ENCODE measurements around the gene PA2G4.
"Not testable (repeated sequence)": the region's sequence is repeated elsewhere in the genome, so short reads cannot be mapped to it uniquely, and the experiment has no call there.

PA2G4 gene

DNA sequence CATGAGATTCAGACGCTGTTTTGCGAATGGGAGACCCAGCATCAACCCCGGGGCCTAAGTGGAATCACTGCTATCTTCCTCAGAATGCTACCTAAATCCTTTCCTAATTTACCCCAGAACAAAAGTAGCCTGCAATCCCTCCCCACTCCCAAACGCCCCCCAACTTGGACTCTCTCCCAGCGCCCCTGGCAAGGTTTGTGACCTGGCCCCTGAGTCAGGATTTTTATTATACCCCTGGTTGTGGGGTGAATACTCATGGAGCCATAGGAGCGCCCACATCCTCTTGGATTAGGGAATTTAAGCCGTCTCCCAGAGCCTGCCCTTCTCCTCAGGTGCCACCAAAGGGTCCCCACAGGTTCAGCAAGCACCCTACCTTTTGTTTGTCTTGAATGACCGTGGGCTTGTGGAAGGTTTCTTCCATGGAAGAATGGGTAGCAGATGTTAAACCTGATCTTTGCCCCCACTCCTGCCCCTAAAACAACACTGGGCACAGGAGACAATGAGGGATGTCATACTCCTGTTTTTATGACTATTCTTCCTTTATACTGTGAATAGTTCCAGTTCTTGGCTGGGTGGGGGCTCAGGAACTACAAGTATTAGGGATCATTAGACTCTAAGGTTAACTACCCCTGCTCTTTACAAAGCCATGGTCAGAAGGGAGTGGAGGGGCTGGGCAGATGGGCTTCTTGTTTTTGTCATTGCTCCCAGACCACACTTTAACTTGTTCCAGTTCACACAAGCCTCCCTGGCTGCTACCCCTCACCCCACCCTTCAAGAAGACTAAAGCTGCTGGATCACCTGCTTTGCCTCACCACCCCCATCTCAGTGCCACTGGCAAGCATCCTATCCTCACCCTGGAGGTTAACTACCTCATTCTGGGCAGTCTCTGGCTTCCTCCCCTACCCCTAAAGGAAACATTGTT, 48.7 kb downstream of the PA2G4 start:
- no peak for DNase-seq (ENCODE audit: low read depth in 1 of 2, low spot score in 1 of 2)

DNA sequence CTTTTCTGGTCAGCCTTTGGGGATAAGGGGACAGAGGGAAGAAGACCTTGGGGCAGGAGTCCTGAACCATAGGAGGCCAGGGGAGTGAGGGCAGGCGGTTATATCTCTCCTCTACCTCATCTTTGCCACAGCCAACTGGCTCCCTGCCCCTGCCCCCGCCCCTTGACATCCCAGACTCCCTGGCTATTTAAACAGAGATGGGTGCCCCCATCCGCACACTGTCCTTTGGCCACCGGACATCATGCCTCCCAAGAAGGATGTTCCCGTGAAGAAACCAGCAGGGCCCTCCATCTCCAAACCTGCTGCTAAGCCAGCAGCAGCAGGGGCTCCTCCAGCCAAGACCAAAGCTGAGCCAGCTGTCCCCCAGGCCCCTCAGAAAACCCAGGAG, 49.3 kb downstream of the PA2G4 start:
- DNase-seq (ENCODE audit: low read depth in 1 of 2, low spot score in 1 of 2) = no peak

GRCh38 chr12:56154246-56154771, 50.0 kb downstream of the PA2G4 start:
- DNase-seq (ENCODE audit: low read depth in 1 of 2, low spot score in 1 of 2) = no peak

DNA sequence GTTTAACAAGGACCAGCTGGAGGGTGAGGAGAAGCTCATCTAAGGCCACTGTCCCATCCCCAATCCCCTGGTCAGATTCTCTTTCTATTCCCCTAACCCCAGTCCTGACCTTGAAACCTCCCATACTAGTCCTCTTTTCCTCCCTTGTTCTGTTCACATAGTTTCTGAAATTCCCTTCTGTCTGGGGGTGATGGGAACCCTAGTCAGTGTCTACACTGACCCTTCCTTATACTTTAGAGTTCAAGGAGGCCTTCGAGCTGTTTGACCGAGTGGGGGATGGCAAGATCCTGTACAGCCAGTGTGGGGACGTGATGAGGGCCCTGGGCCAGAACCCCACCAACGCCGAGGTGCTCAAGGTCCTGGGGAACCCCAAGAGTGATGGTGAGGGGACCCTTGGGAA, 50.5 kb downstream of the PA2G4 start:
- DNase-seq (ENCODE audit: low read depth in 1 of 2, low spot score in 1 of 2) = no peak

DNA sequence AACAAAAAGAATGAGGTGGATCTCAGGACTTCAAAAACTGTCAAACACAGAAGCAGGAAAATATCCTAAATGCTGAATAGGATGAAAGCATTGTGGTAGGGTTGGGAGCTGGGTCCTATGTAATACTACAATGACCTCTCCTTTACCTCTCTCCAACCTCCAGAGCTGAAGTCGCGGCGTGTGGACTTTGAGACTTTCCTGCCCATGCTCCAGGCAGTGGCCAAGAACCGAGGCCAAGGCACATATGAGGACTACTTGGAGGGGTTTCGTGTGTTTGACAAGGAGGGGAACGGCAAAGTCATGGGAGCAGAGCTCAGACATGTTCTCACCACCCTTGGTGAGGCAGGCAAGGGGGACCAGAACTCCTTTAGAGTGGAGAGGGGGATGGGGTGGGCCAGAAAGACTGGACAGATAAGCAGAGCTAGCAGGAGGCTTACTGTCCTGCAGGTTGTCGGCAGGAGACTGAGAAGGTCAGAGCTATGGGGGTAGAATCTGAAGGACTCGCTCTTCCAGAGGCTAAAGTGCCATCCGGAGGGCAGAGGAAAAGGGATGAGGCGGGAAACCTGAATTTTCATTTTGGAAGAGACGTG, 51.0 kb downstream of the PA2G4 start:
- no peak for DNase-seq (ENCODE audit: low read depth in 1 of 2, low spot score in 1 of 2)

- not testable (repeated sequence) for DNase-seq (ENCODE audit: low read depth in 1 of 2, low spot score in 1 of 2)
These were observed 52.3 kb downstream of the PA2G4 start for GRCh38 chr12:56156464-56157200.

GRCh38 chr12:56157201-56158028, 53.1 kb downstream of the PA2G4 start:
- peak; percentile 23 to 32 for DNase-seq (ENCODE audit: low read depth in 1 of 2, low spot score in 1 of 2)

DNA sequence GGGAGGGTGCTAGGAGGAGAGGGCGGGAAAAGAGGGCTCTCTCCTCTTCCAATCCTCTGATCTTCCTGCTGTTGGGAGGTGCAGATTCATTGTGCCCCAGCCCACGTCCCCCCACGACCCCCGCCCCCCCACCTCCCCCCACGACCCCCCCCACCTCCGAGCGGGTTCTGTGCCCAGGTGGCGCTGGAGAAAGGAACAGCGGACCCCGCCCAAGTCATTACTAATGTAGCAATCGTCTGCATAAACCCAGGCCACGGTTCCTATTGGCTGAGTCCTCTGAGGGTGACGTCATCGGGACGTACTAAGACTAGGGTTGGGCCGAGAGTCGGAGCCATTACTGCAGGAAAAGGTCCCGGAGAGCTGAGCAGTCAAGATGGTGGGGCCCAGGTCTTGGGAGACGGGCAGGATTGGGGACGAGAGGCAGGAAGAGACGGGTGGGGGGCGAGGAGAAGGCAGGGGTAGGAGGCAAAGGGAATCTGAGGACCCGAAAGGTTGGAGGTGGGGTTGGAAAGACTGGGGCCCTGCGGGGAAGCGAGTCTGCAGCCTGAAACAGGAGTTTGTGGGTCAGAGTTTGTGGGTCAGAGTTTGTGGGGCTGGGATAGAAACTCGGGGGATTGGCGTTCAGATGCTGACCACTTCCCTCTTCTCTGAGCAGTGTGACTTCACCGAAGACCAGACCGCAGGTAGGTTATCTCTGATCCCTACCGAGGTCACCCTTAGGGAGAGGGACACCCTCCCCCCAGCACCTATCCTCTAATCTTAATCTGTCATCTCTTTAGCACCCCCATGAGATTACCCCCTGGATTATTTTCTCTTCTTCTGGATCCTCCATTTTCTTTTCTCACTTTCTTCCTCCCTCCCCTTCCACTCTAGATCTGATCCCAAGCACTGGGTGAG, 53.9 kb downstream of the PA2G4 start, which contains the start of gene MYL6:
Gene MYL6, plus strand, starts transcription at position 331 of the 897 bp plus-strand sequence. Its CDS starts 43 bp downstream, at position 374.
- DNase-seq (ENCODE audit: low read depth in 1 of 2, low spot score in 1 of 2) = peak; percentile 68 to 83

DNA sequence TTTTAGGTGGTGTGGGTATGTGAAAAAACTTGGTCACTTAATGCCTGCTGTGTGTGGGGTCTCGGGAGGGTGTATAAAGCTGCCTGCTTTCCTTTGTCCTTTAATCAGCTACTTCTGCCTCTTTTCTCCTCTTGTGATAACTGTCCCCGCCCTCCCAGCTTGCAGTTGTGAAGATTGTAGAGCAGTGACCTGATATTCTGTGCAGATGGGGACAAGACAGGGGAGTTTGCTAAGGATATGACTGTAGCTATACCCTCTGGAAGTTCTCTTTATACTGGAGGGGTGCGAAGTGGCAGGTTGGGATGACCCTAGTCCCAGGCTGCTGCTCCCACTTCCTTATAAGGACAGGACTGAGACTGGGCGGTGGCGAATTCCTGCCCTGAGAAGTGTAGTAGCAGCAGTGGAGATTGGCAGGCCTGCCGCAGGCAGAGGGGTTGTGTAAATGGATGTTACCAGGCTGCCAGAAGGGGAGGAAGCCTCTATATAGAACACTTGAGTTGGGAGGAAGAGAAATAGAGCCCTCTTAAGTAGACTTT, 54.6 kb downstream of the PA2G4 start:
- DNase-seq (ENCODE audit: low read depth in 1 of 2, low spot score in 1 of 2) = no peak

DNA sequence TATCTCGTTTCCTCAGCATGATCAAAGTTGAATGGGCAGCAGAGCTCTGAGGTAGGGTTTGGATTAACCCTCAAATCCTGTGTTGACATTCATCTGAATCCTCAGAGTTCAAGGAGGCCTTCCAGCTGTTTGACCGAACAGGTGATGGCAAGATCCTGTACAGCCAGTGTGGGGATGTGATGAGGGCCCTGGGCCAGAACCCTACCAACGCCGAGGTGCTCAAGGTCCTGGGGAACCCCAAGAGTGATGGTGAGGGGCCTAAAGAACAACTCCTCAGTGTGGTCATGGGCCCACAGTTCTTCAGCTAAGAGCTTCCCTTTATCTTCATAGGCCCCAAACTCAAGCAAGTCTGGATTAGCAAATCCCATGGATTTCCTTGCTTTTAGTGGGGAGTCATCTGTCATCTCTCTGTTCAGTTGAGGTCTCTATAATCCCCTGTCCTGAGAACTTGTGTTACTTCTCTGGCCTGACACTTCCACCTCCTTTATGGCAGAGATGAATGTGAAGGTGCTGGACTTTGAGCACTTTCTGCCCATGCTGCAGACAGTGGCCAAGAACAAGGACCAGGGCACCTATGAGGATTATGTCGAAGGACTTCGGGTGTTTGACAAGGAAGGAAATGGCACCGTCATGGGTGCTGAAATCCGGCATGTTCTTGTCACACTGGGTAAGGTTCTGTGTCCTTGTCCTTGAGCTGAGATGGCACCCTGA, 55.3 kb downstream of the PA2G4 start:
- no peak for DNase-seq (ENCODE audit: low read depth in 1 of 2, low spot score in 1 of 2)

DNA sequence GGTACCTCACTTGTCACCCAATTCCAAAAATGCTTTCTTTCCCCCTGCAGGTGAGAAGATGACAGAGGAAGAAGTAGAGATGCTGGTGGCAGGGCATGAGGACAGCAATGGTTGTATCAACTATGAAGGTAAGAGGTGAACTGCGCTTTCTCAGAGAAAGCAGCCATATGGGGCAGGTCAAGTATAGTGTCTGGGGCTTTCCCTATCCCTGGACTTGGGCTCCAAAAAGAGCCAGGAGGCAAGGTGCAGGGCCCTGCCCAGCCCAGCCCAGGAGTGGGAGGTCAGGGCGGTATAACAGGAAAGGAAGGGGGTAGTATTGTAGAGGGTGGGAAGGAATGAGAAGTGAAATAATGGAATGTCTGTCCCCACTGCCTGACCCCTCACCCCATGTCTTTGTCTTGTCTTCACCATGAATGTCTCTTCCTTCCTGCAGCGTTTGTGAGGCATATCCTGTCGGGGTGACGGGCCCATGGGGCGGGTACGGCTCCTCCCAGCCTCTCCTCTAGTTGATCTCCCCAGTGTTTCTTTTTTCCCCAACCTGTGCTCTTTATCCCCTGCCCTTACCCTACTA, 55.9 kb downstream of the PA2G4 start:
- DNase-seq (ENCODE audit: low read depth in 1 of 2, low spot score in 1 of 2) = peak; percentile 23 to 33

GRCh38 chr12:56160894-56161689, 56.7 kb downstream of the PA2G4 start:
- no peak for DNase-seq (ENCODE audit: low read depth in 1 of 2, low spot score in 1 of 2)

- no peak for DNase-seq (ENCODE audit: low read depth in 1 of 2, low spot score in 1 of 2)
These were observed 57.5 kb downstream of the PA2G4 start for GRCh38 chr12:56161690-56162351.

- DNase-seq (ENCODE audit: low read depth in 1 of 2, low spot score in 1 of 2) = no peak
These were observed 58.3 kb downstream of the PA2G4 start for GRCh38 chr12:56162468-56163290.
